GM12878 (cell line): ENCODE results near the gene BMF. TPM values are rescaled to one million over a fixed set of nuclear protein-coding genes. Genes with fewer than 3 reads are reported as not detected.

Experiments used
- ATAC-seq: fragments of 200-7000 bp; cut with Tn5 transposase; 3 replicates; pipeline ENCODE4 v1.9.1; 2020; ENCODE audit warnings: mild to moderate bottlenecking, moderate library complexity
- BruUV-seq: library from RNA; stranded (reverse); fragments of 400-500 nt; replicated peaks from 2 replicates; lab custom pipeline; 2021; lab: Mats Ljungman, UMichigan
- CTCF ChIA-PET: fragments of 300-600 bp; sonication (Branson Sonifier 250); formaldehyde crosslinking; extraction: SDS; loops from one replicate; lab custom pipeline; 2021; ENCODE audit warnings: inconsistent platforms; lab: Yijun Ruan, JAX
- POLR2A ChIA-PET: fragments of 350-600 bp; formaldehyde crosslinking; extraction: SDS; loops from one replicate; lab custom pipeline; 2021; ENCODE audit warnings: inconsistent platforms; lab: Charles Lee
- RAD21 ChIA-PET: fragments of 300-600 bp; sonication (Branson Sonifier 250); formaldehyde crosslinking; loops from one replicate; lab custom pipeline; 2023; ENCODE audit warnings: antibody characterized with exemption; ENCODE audit not compliant: unreplicated experiment; lab: Charles Lee
- SMC1A ChIA-PET: fragments of 300-600 bp; sonication (Branson Sonifier 250); formaldehyde crosslinking; loops from one replicate; lab custom pipeline; 2023; ENCODE audit not compliant: unreplicated experiment, uncharacterized antibody; lab: Charles Lee
- DNase-seq: peaks from one replicate; pipeline ENCODE4 v3.0.0-alpha.2; 2011; ENCODE audit warnings: low read depth, low spot score
- FAIRE-seq: peaks from 3 replicates; lab custom pipeline; 2011; peaks lifted over from hg19 to GRCh38; lab: Jason Lieb, UNC
- H2AFZ ChIP-seq: 2 replicates; pipeline ENCODE4 v1.6.0; 2011; ENCODE audit warnings: low read depth, low read length, control low read depth; ENCODE audit not compliant: control insufficient read depth
- H3K27ac ChIP-seq: 2 replicates; pipeline ENCODE4 v1.5.1; 2011; ENCODE audit warnings: control low read depth; ENCODE audit not compliant: control insufficient read depth, insufficient read depth
- H3K27me3 ChIP-seq, 2 experiments: replicated peaks in 1 of 2; 2 replicates each; pipeline versions ENCODE4 v1.6.0 to v1.6.1; 2011; ENCODE audit warnings: low read length in 1 of 2; ENCODE audit not compliant: control insufficient read depth in 2 of 2, insufficient read depth in 2 of 2
- H3K36me3 ChIP-seq, 2 experiments: 2 replicates each; pipeline ENCODE4 v1.5.1; 2011; ENCODE audit warnings: low read length in 1 of 2; ENCODE audit not compliant: control insufficient read depth in 2 of 2, insufficient read depth in 2 of 2
- H3K4me1 ChIP-seq: 2 replicates; pipeline ENCODE4 v1.6.1; 2011; ENCODE audit warnings: mild to moderate bottlenecking, low read length, moderate library complexity, mixed read lengths; ENCODE audit not compliant: control insufficient read depth, insufficient read depth
- H3K4me2 ChIP-seq: 2 replicates; pipeline ENCODE4 v1.6.0; 2011; ENCODE audit warnings: control low read depth; ENCODE audit not compliant: control insufficient read depth, insufficient read depth
- H3K4me3 ChIP-seq: fragments of 200-600 bp; sonication (generic); 2 replicates; pipeline ENCODE4 v1.5.1; 2016
- H3K79me2 ChIP-seq: 2 replicates; pipeline ENCODE4 v1.6.0; 2011; ENCODE audit warnings: low read length; ENCODE audit not compliant: control insufficient read depth, insufficient read depth
- H3K9ac ChIP-seq: 2 replicates; pipeline ENCODE4 v1.8.0; 2011; ENCODE audit warnings: low read length, control low read depth, mixed read lengths; ENCODE audit not compliant: control insufficient read depth, insufficient read depth
- H3K9me3 ChIP-seq: replicated peaks from 3 replicates; pipeline ENCODE4 v1.5.1; 2011; ENCODE audit warnings: mild to moderate bottlenecking, low read length; ENCODE audit not compliant: control insufficient read depth, insufficient read depth
- H4K20me1 ChIP-seq: 2 replicates; pipeline ENCODE4 v1.6.0; 2011; ENCODE audit not compliant: control insufficient read depth, insufficient read depth
- CEBPB ChIP-seq, 2 experiments: fragments of 150-350 bp in 1 of 2; IDR thresholded peaks; 2 replicates each; pipeline ENCODE4 v1.6.1; 2012 to 2014; ENCODE audit warnings: low read depth in 2 of 2, low read length in 2 of 2, borderline replicate concordance in 1 of 2, inconsistent platforms in 1 of 2
- GATAD2B ChIP-seq: fragments of 450-650 bp; conservative IDR thresholded peaks from 2 replicates; pipeline ENCODE4 v1.6.1; 2017; ENCODE audit warnings: low read depth, mild to moderate bottlenecking, moderate library complexity
- NFYA ChIP-seq: IDR thresholded peaks from 2 replicates; pipeline ENCODE4 v1.6.1; 2011; ENCODE audit warnings: low read depth, mild to moderate bottlenecking, low read length, improper control_type of control experiment, borderline replicate concordance
- PAX5 ChIP-seq: IDR thresholded peaks from 2 replicates; pipeline ENCODE4 v1.6.1; 2011; ENCODE audit warnings: low read depth, low read length, borderline replicate concordance
- SP1 ChIP-seq: IDR thresholded peaks from one replicate; pipeline ENCODE4 v1.6.1; 2011; ENCODE audit warnings: low read depth, low read length
- TCF7 ChIP-seq: IDR thresholded peaks from 2 replicates; pipeline ENCODE4 v1.6.1; 2014; ENCODE audit warnings: antibody characterized with exemption, borderline replicate concordance
- WGBS: methylation state at CpG from one replicate; pipeline ENCODE4 v1.1.6; 2016; ENCODE audit warnings: low lambda C conversion rate; ENCODE audit not compliant: insufficient replicate concordance, insufficient coverage; ENCODE audit errors: missing lambda C conversion rate; 5-methylcytosine and 5-hydroxymethylcytosine counted together
- in situ Hi-C: fragments of 300-500 bp; cut with MboI; formaldehyde crosslinking; loops from 9 replicates; pipeline ENCODE4 v1.14.3; 2018; ENCODE audit warnings: mixed read lengths
- intact Hi-C: fragments of 100-400 bp; cut with micrococcal nuclease; formaldehyde crosslinking; loops from one replicate; pipeline ENCODE4 v1.14.2; 2022; ENCODE audit not compliant: unreplicated experiment
- polyA plus RNA-seq, 11 experiments: library from polyadenylated mRNA; depleted of rRNA in 4 of 11; unstranded in 6 of 11; stranded (reverse) in 5 of 11; fragments of >200 nt; fragmentation: Nextera tagmentation in 4 of 11; fragmentation: Illumina TruSeq in 1 of 11; extraction: Ambion mirVana in 4 of 11; extraction: Trizol in 1 of 11; gene quantifications; 1 replicate in 1 of 11; 2 replicates in 10 of 11; pipeline versions ENCODE4 v1.2.1 to v1.2.3, GENCODE V29; 2011 to 2016; ENCODE audit warnings: inconsistent platforms in 2 of 11, missing spikeins in 2 of 11, low read depth in 1 of 11
- total RNA-seq, 4 experiments: library from RNA; depleted of rRNA in 3 of 4; stranded (reverse); fragments of >200 nt in 3 of 4; fragmentation: Illumina TruSeq in 1 of 4; extraction: Trizol in 1 of 4; gene quantifications; 2 replicates each; pipeline versions ENCODE4 v1.2.1 to v1.2.3, GENCODE V29; 2013 to 2021
- TF ChIP-seq, protein P1 (sequence below): fragments of 450-650 bp; IDR thresholded peaks from 2 replicates; pipeline ENCODE4 v1.6.1; 2017; ENCODE audit warnings: mild to moderate bottlenecking
- TF ChIP-seq, protein P2 (sequence below): IDR thresholded peaks from 2 replicates; pipeline ENCODE4 v1.6.1; 2012; ENCODE audit warnings: improper control_type of control experiment, low read depth, low read length; ENCODE audit not compliant: insufficient replicate concordance

Gene BMF
- total and polyA plus RNA-seq, 10 of the 15 experiments (the other 5 are each of a cell fraction or from before 2014, with no cell fraction given) = 0.82 to 34.9 (median 16.9) TPM

DNA sequence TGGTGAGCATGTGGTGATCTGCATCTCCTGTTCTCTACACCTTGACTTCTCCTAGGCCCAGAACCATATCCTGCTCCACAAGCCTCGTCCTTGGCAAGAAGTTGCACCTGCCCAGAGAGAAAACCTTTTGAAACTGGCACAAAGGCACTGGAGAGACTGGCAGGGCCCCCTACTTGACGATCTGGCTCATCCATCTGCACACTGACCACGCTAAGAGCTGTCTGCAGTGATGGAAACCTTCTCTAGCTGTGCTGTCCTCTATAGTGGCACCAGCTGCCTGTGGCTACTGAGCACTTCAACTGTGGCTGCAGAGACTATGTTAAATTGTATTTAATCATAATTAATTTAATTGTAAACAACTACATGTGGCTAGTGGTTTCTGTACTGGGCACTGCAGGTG lies 43.5 kb downstream of the BMF start:
- CTCF ChIA-PET = interaction anchor here (1.4 to 23.9 kb wide), 5 partner anchors 12 to 37 kb away, joined by 3 to 578 read pairs (median 9); partner anchors contain the start of gene BMF

More for the DNA sequence above, 43.5 kb downstream of the BMF start:
- H2AFZ ChIP-seq = peak overlapping the region; percentile 55
- SMC1A ChIA-PET = interaction anchor here (1.9 to 43.9 kb wide), 4 partner anchors 12 to 39 kb away, joined by 9 to 981 read pairs (median 23); partner anchors contain the start of gene BMF
- no peaks in the 10 kb centered on the region for H3K9me3 ChIP-seq
- TF ChIP-seq, protein P1, sequence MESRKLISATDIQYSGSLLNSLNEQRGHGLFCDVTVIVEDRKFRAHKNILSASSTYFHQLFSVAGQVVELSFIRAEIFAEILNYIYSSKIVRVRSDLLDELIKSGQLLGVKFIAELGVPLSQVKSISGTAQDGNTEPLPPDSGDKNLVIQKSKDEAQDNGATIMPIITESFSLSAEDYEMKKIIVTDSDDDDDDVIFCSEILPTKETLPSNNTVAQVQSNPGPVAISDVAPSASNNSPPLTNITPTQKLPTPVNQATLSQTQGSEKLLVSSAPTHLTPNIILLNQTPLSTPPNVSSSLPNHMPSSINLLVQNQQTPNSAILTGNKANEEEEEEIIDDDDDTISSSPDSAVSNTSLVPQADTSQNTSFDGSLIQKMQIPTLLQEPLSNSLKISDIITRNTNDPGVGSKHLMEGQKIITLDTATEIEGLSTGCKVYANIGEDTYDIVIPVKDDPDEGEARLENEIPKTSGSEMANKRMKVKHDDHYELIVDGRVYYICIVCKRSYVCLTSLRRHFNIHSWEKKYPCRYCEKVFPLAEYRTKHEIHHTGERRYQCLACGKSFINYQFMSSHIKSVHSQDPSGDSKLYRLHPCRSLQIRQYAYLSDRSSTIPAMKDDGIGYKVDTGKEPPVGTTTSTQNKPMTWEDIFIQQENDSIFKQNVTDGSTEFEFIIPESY = no peak
- TF ChIP-seq GATAD2B = 0 out of 2 replicates have a peak, but pooled peaks have one; percentile 3
- TF ChIP-seq CEBPB (IDR thresholded peaks at IDR 0.05; ENCODE audit: borderline replicate concordance in 1 of 2, low read depth in 2 of 2, low read length in 2 of 2) = no peak
- TF ChIP-seq PAX5 = no peak
- no peak for TF ChIP-seq SP1
- TF ChIP-seq NFYA = no peak
- TF ChIP-seq, protein P2, sequence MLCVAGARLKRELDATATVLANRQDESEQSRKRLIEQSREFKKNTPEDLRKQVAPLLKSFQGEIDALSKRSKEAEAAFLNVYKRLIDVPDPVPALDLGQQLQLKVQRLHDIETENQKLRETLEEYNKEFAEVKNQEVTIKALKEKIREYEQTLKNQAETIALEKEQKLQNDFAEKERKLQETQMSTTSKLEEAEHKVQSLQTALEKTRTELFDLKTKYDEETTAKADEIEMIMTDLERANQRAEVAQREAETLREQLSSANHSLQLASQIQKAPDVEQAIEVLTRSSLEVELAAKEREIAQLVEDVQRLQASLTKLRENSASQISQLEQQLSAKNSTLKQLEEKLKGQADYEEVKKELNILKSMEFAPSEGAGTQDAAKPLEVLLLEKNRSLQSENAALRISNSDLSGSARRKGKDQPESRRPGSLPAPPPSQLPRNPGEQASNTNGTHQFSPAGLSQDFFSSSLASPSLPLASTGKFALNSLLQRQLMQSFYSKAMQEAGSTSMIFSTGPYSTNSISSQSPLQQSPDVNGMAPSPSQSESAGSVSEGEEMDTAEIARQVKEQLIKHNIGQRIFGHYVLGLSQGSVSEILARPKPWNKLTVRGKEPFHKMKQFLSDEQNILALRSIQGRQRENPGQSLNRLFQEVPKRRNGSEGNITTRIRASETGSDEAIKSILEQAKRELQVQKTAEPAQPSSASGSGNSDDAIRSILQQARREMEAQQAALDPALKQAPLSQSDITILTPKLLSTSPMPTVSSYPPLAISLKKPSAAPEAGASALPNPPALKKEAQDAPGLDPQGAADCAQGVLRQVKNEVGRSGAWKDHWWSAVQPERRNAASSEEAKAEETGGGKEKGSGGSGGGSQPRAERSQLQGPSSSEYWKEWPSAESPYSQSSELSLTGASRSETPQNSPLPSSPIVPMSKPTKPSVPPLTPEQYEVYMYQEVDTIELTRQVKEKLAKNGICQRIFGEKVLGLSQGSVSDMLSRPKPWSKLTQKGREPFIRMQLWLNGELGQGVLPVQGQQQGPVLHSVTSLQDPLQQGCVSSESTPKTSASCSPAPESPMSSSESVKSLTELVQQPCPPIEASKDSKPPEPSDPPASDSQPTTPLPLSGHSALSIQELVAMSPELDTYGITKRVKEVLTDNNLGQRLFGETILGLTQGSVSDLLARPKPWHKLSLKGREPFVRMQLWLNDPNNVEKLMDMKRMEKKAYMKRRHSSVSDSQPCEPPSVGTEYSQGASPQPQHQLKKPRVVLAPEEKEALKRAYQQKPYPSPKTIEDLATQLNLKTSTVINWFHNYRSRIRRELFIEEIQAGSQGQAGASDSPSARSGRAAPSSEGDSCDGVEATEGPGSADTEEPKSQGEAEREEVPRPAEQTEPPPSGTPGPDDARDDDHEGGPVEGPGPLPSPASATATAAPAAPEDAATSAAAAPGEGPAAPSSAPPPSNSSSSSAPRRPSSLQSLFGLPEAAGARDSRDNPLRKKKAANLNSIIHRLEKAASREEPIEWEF = no peak
- no peak for TF ChIP-seq TCF7
- TF ChIP-seq, all 136 proteins: peak for 1
- no peaks in the 10 kb centered on the region for H4K20me1 ChIP-seq
- H3K27ac ChIP-seq = peak overlapping the region; percentile 96
- no peak overlapping the region for H3K4me3 ChIP-seq
- no peaks in the 10 kb centered on the region for H3K27me3 ChIP-seq
- BruUV-seq = no TSS peak
- H3K79me2 ChIP-seq = no peaks in the 10 kb centered on the region
- no peak for FAIRE-seq
- WGBS = 12% methylated on average over 3 of the region's 3 CpGs
- H3K36me3 ChIP-seq = no peaks in the 10 kb centered on the region
- in situ Hi-C loops = no loop called here
- H3K4me1 ChIP-seq = peaks cover 78% of the 10 kb centered on the region
- DNase-seq = no peak
- RAD21 ChIA-PET = interaction anchor here (1.6 to 21.0 kb wide), 3 partner anchors 17 to 37 kb away, joined by 5 to 509 read pairs (median 151); partner anchors contain the start of gene BMF
- intact Hi-C loops = loop anchor here (2.0 kb wide), 2 partner anchors 18 to 40 kb away; no protein-coding TSS in a partner anchor
- POLR2A ChIA-PET = interaction anchor here (1.2 to 12.9 kb wide), 3 partner anchors 18 to 41 kb away, joined by 4 to 208 read pairs (median 13); no protein-coding TSS in a partner anchor
- peak overlapping the region; percentile 56; the same call in 1 of the 2 replicates for H3K9ac ChIP-seq
- peak overlapping the region; percentile 75 for H3K4me2 ChIP-seq
- no peak for ATAC-seq
